ENCODE results near the gene HTR2B.
"Not testable (repeated sequence)": the region's sequence is repeated elsewhere in the genome, so short reads cannot be mapped to it uniquely, and the experiment has no call there.

Gene HTR2B

DNA sequence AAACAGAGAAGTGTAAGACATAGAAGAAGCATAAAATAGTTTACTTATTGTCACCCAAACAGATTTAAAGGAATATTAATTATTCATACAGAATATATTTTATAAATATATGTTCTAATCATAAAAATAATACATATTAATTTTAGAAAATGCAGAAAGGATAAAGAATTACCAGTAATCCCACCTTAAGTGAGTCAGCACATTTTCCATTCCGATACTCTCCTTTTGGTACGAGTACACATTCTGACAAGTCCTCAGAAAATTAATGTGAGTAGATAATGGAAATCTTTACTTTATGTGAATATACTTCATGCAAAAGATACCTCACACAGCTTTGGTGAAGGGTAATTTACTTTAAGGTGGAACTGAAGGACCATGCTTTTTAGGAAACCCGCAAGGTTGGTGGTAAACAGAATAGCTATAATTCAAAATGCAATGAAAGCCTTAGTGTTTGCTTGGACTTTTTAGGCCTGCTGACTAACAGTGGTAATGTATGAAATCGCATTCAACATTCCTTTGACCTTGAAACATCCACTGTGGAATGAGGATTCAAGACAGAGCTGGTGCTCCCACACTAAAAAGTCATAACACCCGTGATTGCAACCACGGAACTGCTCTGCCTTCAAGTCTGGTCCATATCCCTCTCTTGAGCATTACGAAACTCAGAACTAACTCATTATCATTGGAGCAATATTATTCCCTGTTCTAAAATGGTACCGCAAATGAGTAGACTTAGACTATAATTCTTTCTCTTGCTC, 28.1 kb upstream of the HTR2B start:
- Histone ChIP-seq H3K9ac (no peak overlapping the region), H3K27ac (no peak overlapping the region), H3K36me3 (ENCODE audit: control insufficient read depth, insufficient read depth, low read length) (no peaks in the 10 kb centered on the region)

GRCh38 chr2:231146665-231147064, 21.8 kb upstream of the HTR2B start:
- Histone ChIP-seq H3K27me3 (ENCODE audit: control insufficient read depth, insufficient read depth, low read length) (no peaks in the 10 kb centered on the region), H2AFZ (no peak overlapping the region), H3K9ac (no peak overlapping the region), H3K79me2 (no peaks in the 10 kb centered on the region), H3K4me2 (ENCODE audit: low read length) (no peak overlapping the region), H3K4me1 (no peaks in the 10 kb centered on the region), H3K27ac (no peak overlapping the region), H3K9me3 (ENCODE audit: control insufficient read depth, low read length) (no peaks in the 10 kb centered on the region), H3K36me3 (ENCODE audit: control insufficient read depth, insufficient read depth, low read length) (no peaks in the 10 kb centered on the region), H3K4me3 (ENCODE audit: low read depth, low read length) (no peak overlapping the region)
- TF ChIP-seq, protein P1, sequence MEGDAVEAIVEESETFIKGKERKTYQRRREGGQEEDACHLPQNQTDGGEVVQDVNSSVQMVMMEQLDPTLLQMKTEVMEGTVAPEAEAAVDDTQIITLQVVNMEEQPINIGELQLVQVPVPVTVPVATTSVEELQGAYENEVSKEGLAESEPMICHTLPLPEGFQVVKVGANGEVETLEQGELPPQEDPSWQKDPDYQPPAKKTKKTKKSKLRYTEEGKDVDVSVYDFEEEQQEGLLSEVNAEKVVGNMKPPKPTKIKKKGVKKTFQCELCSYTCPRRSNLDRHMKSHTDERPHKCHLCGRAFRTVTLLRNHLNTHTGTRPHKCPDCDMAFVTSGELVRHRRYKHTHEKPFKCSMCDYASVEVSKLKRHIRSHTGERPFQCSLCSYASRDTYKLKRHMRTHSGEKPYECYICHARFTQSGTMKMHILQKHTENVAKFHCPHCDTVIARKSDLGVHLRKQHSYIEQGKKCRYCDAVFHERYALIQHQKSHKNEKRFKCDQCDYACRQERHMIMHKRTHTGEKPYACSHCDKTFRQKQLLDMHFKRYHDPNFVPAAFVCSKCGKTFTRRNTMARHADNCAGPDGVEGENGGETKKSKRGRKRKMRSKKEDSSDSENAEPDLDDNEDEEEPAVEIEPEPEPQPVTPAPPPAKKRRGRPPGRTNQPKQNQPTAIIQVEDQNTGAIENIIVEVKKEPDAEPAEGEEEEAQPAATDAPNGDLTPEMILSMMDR (IDR thresholded peaks at IDR 0.05): no peak

More for the DNA sequence above, 28.1 kb upstream of the HTR2B start:
- Histone ChIP-seq H3K9me3 (ENCODE audit: control insufficient read depth, low read length) (no peaks in the 10 kb centered on the region), H2AFZ (no peak overlapping the region), H3K4me1 (no peaks in the 10 kb centered on the region), H3K4me2 (ENCODE audit: low read length) (no peak overlapping the region), H3K79me2 (no peaks in the 10 kb centered on the region), H3K4me3 (ENCODE audit: low read depth, low read length) (no peak overlapping the region), H3K27me3 (ENCODE audit: control insufficient read depth, insufficient read depth, low read length) (no peaks in the 10 kb centered on the region)
- TF ChIP-seq, protein P1 (IDR thresholded peaks at IDR 0.05): no peak

- Histone ChIP-seq H2AFZ (no peak overlapping the region), H3K9ac (no peak overlapping the region)
- TF ChIP-seq, protein P1 (IDR thresholded peaks at IDR 0.05): no peak
These were observed 20.1 kb upstream of the HTR2B start for GRCh38 chr2:231144896-231145295.

GRCh38 chr2:231140808-231141207, 16.0 kb upstream of the HTR2B start:
- not testable (repeated sequence) for H3K4me3 ChIP-seq (ENCODE audit: low read depth, low read length); H3K27ac ChIP-seq; H3K4me2 ChIP-seq (ENCODE audit: low read length); H2AFZ ChIP-seq; H3K4me1 ChIP-seq; H3K9ac ChIP-seq; H3K79me2 ChIP-seq; H3K27me3 ChIP-seq (ENCODE audit: control insufficient read depth, insufficient read depth, low read length); H3K9me3 ChIP-seq (ENCODE audit: control insufficient read depth, low read length); H3K36me3 ChIP-seq (ENCODE audit: control insufficient read depth, insufficient read depth, low read length)

More at GRCh38 chr2:231144896-231145295, 20.1 kb upstream of the HTR2B start:
- no peaks in the 10 kb centered on the region for H3K4me1 ChIP-seq
- no peak overlapping the region for H3K27ac ChIP-seq
- H3K9me3 ChIP-seq (ENCODE audit: control insufficient read depth, low read length): no peaks in the 10 kb centered on the region
- no peak overlapping the region for H3K4me3 ChIP-seq (ENCODE audit: low read depth, low read length)
- H3K79me2 ChIP-seq: no peaks in the 10 kb centered on the region
- no peaks in the 10 kb centered on the region for H3K27me3 ChIP-seq (ENCODE audit: control insufficient read depth, insufficient read depth, low read length)
- no peaks in the 10 kb centered on the region for H3K36me3 ChIP-seq (ENCODE audit: control insufficient read depth, insufficient read depth, low read length)
- H3K4me2 ChIP-seq (ENCODE audit: low read length): no peak overlapping the region

DNA sequence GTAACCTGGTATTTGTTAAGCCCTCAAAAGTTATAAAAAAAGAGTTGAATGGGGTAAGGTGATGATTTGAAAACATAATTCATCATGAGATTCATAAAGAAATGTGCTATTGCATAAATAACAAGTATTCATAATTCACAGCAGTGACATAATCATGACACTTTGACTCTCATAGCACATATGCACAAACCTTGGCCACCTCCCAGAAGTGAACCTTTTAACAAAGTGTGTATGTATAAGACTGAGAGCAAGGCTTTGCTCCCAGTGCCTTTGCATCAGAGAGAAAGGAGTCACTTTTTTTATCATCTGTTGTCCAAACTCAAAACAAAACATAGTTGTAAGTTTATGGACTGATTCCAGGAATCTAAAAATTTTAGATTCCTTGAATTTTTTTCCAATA, 15.0 kb upstream of the HTR2B start:
- no peak overlapping the region for H3K27ac ChIP-seq
- no peak overlapping the region for H3K4me2 ChIP-seq (ENCODE audit: low read length)
- H3K4me3 ChIP-seq (ENCODE audit: low read depth, low read length): no peak overlapping the region
- no peaks in the 10 kb centered on the region for H3K4me1 ChIP-seq
- no peaks in the 10 kb centered on the region for H3K27me3 ChIP-seq (ENCODE audit: control insufficient read depth, insufficient read depth, low read length)
- H3K9me3 ChIP-seq (ENCODE audit: control insufficient read depth, low read length): no peaks in the 10 kb centered on the region
- H3K36me3 ChIP-seq (ENCODE audit: control insufficient read depth, insufficient read depth, low read length): no peaks in the 10 kb centered on the region
- no peak overlapping the region for H3K9ac ChIP-seq
- H2AFZ ChIP-seq: no peak overlapping the region
- TF ChIP-seq, protein P1 (IDR thresholded peaks at IDR 0.05): no peak
- no peaks in the 10 kb centered on the region for H3K79me2 ChIP-seq
